HG03457 (cell line): Measurements from ENCODE around the gene PUS7.
"Not testable (repeated sequence)": the region's sequence is repeated elsewhere in the genome, so short reads cannot be mapped to it uniquely, and the experiment has no call there.

ENCODE experiments used
- ATAC-seq: cut with Tn5 transposase; IDR thresholded peaks from one replicate; pipeline ENCODE4 v1.9.1; 2021; ENCODE audit warnings: moderate number of reproducible peaks; ENCODE audit not compliant: unreplicated experiment

Gene PUS7, protein sequence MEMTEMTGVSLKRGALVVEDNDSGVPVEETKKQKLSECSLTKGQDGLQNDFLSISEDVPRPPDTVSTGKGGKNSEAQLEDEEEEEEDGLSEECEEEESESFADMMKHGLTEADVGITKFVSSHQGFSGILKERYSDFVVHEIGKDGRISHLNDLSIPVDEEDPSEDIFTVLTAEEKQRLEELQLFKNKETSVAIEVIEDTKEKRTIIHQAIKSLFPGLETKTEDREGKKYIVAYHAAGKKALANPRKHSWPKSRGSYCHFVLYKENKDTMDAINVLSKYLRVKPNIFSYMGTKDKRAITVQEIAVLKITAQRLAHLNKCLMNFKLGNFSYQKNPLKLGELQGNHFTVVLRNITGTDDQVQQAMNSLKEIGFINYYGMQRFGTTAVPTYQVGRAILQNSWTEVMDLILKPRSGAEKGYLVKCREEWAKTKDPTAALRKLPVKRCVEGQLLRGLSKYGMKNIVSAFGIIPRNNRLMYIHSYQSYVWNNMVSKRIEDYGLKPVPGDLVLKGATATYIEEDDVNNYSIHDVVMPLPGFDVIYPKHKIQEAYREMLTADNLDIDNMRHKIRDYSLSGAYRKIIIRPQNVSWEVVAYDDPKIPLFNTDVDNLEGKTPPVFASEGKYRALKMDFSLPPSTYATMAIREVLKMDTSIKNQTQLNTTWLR

DNA sequence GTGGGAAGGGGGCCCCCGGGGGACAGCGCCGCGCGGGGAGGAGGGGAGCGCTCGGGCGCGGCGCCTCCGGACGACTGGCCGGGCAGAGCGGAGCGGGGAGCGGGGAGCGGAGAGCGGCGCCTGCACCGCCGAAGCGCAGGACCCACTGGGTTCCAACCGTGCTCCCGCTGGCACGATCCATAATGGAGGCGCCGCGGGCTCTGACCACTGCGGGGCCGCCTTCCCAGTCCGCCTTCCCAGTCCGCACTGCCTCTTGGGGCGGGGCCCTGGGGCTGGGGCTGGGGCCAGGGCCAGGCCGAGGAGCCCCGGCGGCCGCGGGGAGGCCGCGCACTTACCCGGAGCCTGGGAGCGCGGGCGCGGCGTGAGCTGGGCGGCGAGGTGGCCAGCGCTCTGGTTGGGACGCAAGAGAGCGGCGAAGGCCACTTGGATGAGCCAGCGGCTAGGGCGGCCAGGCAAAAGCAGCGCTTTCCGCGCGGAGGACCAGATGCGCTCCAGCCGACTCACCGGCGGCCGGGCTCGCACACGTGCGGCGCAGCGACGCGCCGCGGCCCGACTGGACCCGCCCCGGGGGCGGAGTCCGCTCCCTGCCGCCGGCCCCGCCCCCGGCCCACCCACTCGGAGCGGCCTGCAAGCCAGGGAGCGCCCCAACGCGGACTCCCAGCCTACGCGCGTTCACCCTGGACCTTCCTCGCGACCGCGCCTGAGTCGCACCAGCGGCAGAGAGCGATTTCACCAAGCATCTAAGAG is at the start of gene PUS7:
Gene PUS7 (minus strand): TSS at position 555 of the 747 bp plus-strand sequence. CDS start 13,759 bp downstream, outside the sequence.
- ATAC-seq, result peak; percentile 73

DNA sequence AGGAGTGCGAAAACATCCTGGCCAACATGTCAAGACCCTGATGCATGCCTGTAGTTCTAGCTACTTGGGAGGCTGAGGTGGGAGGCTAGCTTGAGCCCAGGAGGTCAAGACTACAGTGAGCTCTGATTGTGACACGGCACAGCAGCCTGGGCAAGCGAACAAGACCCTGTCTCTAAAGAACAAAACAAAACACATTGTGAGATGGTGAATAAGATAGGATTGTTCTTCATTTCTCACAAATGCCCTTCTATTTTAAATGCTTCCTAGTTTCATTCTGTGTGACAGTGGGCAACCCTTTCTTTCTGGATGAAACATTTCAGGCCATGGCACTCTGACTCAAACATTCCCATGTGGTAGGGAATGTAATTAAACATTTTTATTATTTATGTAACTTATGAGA is 45.8 kb upstream of the PUS7 start:
- no peak for ATAC-seq

DNA sequence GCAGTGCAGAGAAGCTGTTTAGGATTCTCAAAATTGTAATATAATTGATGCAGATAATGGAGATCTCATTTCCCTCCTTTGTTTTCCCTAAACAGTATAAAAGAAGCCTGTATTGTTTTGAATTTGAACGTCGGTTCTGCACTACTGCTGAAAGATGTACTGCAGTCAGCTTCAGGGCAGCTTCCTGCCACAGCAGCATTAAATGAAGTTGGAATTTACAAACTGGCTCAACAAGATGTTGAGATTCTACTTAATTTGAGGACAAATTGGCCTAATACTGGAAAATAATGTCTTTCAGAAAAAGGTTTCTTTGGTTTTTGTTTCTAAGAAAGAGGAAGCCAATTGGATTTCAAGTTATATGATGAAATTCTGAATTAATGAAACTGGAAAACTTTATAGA is 45.0 kb upstream of the PUS7 start:
- ATAC-seq, result no peak

DNA sequence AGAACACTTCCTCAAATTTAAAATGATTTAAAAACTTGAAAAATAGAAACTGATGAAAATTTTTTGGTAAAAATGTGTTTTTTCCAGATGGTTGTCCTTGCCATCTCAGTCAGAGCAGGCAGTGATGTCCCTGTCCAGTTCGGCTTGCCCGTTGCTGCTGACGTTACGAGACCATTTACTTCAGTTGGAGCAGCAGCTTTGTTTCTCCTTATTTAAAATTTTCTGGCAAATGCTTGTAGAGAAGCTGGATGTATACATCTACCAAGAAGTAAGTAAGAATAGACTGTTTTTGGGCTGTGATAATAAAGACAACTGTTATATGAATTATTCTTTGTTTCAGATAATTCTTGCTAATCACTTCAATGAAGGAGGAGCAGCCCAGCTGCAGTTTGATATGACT is 43.1 kb upstream of the PUS7 start:
- no peak for ATAC-seq

DNA sequence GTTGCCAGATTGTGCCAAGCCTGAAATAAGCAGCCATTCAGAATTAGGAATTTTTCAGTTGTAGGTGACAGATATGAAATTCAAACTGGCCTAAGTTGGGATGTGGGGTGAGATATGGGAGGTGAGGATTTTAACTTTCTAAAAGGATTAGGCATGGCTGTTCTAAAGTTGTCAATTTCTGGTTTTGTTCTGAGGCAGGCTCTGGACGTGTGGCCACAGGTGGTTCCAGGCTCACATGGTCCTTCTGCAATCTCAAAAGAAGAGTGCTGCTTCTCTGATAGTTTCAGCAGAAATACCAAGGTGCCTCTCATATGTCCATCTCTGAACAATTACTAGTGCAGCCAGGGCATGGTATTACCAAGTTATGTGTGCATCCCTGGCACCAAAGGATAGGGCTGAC is 37.9 kb upstream of the PUS7 start:
- no peak for ATAC-seq

DNA sequence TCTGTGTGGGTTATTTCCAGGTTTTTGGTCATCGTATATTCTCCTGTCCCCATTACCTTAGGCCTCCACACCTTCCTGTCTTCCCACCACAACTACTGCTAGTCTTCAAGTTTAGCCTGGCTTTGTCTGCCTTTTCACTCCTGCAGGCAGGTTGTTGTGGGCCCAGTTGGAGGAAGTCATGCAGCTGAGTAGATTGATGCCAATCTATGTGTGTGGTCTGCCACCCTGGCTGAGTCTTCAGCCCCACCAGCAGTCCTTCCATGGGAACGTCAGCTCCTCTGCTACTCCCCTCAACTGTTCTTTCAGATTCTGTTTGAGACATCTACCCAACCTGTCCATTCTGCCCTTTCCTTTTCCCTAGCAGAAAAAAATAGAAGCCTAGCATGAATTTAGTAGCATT is 16.3 kb upstream of the PUS7 start:
- no peak for ATAC-seq

DNA sequence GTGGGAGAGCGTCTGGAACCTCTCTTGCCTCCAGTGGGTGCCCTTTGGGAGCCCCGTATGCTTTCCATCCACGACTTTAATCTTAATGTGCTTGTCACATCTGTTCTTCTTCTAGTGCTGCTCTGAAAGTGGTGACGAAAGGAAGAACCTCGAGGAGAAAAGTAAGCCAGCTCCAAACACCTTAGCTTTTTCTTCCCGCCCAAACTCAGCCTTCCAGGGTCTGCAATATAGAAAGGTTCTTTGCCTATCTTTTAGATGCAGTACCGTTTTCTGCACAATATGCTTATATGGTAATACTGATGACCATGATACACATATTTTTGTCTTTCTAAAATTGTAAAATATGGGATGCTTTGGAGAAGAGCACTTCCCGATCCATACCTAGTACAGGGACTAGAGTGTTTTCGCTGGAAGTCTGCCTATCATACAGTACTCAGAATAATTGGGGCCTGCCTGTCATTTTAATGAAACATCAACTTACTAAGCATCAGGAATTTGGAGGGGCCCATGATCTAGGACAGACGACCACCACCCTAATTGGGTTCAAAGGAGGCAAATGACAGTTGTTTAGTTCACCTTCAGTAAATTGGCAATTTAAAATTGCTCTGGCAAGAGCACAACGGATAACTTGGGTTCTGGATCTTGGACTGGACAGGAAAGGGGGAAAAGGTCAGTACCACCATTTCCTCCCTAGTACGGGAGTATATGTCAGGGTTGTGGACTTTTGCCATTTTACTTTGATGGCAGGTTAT is 10.8 kb upstream of the PUS7 start:
- no peak for ATAC-seq

DNA sequence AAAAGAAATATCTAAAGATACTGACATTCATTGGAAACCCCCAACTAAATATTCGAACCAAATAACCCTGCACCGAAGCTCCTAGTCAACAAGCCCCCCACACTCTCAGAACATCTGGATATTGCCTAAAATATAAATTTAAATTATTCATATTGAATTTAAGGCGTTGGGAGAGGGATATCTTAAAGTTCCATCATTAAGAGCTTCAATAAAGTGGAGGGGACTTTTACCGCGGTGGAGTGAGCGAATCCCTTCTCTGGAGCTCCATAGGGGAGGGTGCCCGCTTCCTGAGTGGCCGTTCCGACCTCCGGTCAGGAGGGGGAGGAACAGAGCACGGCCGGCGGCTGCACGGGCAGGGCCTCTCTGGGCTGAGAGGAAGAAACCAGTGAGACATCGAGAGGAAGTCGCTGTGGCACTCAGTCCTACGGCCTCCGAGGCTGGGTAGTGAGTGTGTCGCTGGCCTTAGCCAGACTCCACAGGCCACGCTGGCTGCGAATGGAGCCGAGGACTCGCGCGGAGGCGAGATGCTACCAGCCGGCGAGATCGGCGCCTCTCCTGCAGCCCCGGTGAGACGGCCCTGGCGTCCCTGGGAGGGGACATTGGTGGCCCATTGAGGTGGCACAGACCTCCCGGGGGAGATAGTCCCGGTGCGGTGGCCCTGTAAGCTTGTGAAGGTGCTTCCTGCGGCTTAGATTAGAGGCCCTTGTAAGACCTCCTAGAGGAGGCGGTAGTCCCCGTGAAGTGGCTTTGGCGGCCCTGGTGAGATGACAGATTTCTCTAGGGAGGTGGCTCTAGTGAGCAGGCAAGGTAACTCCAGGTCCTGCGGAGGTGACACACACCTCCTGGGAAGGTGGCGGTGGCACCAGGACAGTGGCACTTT is 10.0 kb upstream of the PUS7 start, which contains the start of gene RINT1:
Gene RINT1 (plus strand): TSS at position 410 of the 880 bp plus-strand sequence. CDS start 115 bp downstream, at position 525.
- peak; percentile 91 for ATAC-seq

DNA sequence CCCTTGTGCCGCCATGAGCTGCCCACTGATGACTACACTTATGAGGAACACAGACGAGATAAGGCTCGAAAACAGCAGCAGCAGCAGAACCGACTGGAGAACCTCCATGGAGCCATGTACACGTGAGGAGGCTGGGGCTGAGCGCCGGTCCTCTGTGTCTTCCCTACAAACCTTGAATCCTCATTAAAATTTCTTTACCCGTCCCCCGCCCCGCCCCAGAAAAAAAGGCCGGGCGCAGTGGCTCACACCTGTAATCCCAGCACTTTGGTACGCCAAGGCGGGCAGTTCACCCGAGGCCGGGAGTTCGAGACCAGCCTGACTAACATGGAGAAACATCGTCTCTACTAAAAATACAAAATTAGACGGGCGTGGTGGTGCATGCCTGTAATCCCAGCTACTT is 8.5 kb upstream of the PUS7 start:
- ATAC-seq, result no peak

DNA sequence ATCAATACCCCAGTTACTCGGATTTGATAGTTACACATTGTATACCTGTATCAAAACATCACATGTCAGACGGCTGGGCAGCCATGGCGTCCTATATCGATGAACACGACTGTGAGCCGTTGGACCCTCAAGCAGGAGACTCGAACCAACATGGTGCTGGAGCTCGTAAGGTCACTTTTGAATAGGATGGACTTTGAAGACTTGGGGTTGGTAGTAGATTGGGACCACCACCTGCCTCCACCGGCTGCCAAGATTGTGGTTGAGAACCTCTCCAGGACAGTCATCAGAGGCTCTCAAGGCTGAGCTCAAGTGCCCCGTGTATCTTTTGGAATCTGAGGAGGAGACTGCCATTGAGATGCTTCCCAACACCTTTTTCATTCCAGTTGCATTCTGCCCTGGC is 8.1 kb upstream of the PUS7 start:
- no peak for ATAC-seq

DNA sequence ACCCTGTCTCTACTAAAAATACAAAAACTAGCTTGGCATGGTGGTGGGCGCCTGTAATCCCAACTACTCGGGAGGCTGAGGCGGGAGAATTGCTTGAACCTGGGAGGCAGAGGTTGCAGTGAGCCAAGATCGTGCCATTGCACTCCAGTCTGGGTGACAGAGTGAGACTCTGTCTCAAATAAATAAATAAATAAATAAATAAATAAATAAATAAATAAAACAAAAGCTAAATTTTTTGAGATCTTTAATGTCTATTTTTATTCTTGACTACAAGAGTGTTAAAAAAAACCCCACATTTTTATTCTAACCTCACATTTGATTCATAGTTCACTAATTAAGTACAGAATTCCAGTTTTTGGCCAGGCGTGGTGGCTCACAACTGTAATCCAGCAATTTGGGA is 5.7 kb upstream of the PUS7 start:
- ATAC-seq, result not testable (repeated sequence)

DNA sequence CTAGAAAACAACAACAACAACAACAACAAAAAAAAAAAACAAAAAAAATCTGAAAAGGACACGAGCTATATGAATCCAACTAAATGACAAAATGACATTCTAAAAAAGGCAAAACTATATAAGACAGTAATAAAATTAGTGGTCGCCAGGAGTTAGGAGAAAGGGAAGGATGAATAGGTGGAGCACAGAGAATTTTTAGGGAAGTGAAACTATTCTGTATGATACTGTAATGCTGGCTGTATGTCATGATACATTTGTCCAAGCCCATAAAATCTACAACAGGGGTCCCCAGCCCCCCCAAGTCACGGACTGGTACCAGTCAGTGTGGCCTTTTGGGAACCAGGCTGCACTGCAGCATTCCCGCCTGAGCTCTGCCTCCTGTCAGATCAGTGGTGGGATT is 2.8 kb upstream of the PUS7 start:
- ATAC-seq, result no peak

DNA sequence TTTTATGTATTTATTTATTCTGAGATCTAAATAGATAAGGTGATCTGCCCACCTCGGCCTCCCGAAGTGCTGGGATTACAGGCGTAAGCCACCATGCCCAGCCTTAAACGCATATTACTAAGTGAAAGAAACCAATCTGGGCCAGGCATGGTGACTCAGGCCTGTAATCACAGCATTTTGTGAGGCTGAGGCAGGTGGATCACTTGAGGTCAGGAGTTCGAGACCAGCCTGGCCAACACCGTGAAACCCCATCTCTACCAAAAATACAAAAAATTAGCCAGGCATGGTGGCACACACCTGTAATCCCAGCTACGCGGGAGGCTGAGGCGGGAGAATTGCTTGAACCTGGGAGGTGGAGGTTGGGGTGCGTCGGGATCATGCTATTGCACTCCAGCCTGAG is 2.4 kb upstream of the PUS7 start:
- ATAC-seq, result not testable (repeated sequence)

DNA sequence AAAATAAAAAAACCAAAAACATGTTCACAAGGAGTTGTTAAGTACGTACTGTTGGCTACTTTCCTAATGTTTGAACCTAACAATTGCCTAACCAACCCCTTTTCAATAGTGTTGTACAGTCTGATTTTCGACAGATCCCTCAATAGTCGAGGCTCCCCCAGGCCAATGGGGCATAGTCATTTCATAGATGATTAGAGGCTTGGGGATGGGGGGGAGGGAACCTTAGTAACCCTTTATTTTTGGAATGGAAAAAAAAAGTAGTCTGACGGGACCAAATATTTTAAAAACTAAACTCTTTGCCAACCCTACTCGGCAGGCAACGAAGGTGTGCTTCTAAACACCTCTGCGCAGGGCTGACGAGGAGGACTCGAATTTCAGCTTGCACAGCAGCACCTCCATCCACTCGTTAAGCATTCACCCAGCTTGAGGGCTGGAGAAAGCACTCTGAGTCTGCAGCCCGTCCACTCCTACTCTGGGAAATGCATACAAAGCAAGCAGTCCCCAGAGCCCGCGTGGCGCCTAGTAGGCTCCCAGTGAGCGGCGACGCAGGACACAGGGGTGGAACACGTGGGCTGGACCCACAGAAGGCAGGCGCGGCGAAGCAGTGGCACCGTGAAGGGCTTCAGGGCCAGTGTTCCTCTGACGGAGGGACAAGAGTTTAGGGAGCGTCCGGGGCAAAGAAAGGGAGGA is 899 bp downstream of the PUS7 start:
- ATAC-seq, result peak; percentile 31

DNA sequence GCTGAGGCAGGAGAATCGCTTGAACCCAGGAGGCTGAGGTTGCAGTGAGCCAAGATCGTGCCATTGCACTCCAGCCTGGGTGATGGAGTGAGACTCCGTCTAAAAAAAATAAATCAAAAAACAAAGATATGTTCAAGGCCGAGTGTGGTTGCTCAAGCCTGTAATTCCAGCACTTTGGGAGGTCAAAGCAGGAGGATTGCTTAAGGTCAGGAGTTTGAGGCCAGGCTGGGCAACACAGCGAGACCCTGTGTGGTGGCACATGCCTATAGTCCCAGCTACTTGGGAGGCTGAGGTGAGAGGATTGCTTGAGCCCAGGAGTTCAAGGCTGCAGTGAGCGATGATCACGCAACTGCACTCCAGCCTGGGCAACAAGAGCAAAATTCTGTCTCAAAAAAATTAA is 1.5 kb downstream of the PUS7 start:
- not testable (repeated sequence) for ATAC-seq

DNA sequence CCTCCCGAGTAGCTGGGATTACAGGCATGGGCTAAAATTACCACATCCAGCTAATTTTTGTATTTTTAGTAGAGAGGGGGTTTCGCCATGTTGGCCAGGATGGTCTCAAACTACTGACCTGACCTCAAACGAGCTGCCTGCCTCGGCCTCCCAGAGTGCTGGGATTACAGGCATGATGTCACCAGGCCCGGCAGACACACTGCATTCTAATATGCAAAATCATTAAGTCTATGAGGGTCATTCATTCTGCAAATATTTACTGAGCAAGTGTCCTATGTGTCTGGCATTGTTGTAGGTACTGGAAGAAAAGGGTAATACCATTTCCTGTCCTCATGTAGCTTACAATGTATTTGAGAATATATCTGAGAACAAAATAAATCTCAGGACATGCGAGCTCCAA is 2.7 kb downstream of the PUS7 start:
- no peak for ATAC-seq

DNA sequence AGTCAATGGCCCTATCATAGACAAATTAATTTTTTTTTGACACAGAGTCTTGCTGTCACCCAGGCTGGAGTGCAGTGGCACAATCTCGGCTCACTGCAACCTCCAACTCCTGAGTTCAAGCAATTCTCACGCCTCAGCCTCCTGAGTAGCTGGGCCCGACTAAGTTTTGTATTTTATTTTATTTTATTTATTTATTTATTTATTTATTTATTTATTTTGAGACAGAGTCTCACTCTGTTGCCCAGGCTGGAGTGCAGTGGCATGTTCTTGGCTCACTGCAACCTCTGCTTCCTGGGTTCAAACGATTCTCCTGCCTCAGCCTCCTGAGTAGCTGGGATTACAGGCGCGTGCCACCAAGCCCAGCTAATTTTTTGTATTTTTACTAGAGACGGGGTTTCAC is 6.5 kb downstream of the PUS7 start:
- not testable (repeated sequence) for ATAC-seq

DNA sequence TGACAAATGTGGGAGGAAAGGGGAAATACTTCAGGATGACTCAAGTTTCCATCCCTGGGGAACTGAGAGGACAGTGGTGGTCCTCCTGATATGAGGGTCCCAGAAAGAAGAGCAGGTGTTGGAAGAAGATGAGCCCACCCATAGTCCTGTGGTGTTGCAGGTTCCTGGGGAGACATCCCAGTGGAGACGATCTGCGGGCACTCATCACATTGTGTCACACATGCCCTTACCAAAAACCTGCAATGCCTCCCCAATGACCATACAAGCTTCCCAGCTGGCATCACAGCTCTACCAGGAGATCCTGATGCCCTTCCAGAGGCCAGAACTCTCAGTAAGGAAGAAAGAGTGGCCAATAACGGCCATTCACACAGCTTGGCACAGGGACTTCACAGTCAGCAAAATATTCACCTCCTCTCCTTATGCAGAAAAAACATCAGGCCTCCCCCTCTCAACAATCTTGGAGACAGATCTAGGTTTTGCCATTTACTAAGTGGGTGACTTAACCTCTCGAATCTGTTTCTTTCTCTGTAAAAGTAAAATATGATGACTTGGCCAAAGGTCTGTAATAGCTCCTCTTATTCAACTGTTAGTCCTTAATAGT is 9.0 kb downstream of the PUS7 start:
- ATAC-seq, result no peak

DNA sequence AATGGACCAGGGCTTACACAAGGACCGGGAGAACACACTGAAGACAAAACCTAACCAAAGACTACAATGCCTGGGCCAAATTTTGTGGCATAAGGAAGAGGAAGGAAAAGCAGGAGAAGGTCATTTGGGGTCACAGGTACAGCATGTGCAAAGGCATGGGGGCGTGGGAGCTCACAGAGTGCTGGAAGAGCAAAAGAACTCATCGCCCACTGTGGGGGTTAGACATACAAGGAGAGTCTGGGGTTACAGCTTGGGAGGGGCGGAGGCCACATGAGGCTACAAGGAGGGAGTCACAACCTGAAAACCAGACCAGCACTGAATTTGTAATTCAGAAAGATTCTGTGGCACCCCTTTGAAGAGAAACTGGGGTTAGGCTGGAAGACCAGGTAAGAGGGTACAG is 9.7 kb downstream of the PUS7 start:
- no peak for ATAC-seq
